ES-I3 (cell line): ENCODE measurements around the gene GPR83.
A peak's percentile ranks its signal among the peaks of the same experiment; 100 is the strongest.

Experiments
- H3K36me3 ChIP-seq: 2 replicates; pipeline ENCODE4 v1.6.1; 2013; ENCODE audit warnings: mild to moderate bottlenecking, low read length, control low read depth, moderate library complexity; ENCODE audit not compliant: insufficient read depth
- H3K4me1 ChIP-seq: 2 replicates; pipeline ENCODE4 v1.6.1; 2013; ENCODE audit warnings: mild to moderate bottlenecking, control low read depth, low read length; ENCODE audit not compliant: insufficient read depth
- H3K9ac ChIP-seq: 2 replicates; pipeline ENCODE4 v1.6.1; 2013; ENCODE audit warnings: low read depth, mild to moderate bottlenecking, low read length, moderate library complexity
- H3K9me3 ChIP-seq: 2 replicates; pipeline ENCODE4 v1.6.1; 2013; ENCODE audit warnings: mild to moderate bottlenecking, low read length, moderate library complexity; ENCODE audit not compliant: control insufficient read depth, insufficient read depth

Gene GPR83

GRCh38 chr11:94400839-94401772 lies at the start of gene GPR83:
TSS of gene GPR83 (minus strand) at chr11:94401419. CDS start at chr11:94401247, 172 bp downstream.
- Histone ChIP-seq H3K9me3 (no peaks in the 10 kb centered on the region), H3K9ac (peak within 1 kb of the TSS; percentile 81), H3K36me3 (no peaks in the 10 kb centered on the region), H3K4me1 (peaks cover 7% of the 10 kb centered on the region; the same call in 1 of the 2 replicates)

- no peaks in the 10 kb centered on the region; the same call in 1 of the 2 replicates for H3K36me3 ChIP-seq
- H3K9ac ChIP-seq: no peak overlapping the region
- no peaks in the 10 kb centered on the region for H3K4me1 ChIP-seq
- H3K9me3 ChIP-seq: no peaks in the 10 kb centered on the region
These were observed 48.8 kb upstream of the GPR83 start for GRCh38 chr11:94450048-94450447.

GRCh38 chr11:94449437-94449836 lies 48.2 kb upstream of the GPR83 start:
- no peaks in the 10 kb centered on the region; the same call in 1 of the 2 replicates for H3K36me3 ChIP-seq
- H3K4me1 ChIP-seq: no peaks in the 10 kb centered on the region
- no peaks in the 10 kb centered on the region for H3K9me3 ChIP-seq
- H3K9ac ChIP-seq: no peak overlapping the region

- Histone ChIP-seq H3K9ac (no peak overlapping the region), H3K36me3 (no peaks in the 10 kb centered on the region; the same call in 1 of the 2 replicates), H3K4me1 (no peaks in the 10 kb centered on the region), H3K9me3 (no peaks in the 10 kb centered on the region)
These were observed 47.8 kb upstream of the GPR83 start for GRCh38 chr11:94449029-94449428.

GRCh38 chr11:94447149-94447548 lies 45.9 kb upstream of the GPR83 start:
- Histone ChIP-seq H3K9ac (no peak overlapping the region), H3K9me3 (no peaks in the 10 kb centered on the region), H3K4me1 (no peaks in the 10 kb centered on the region), H3K36me3 (no peaks in the 10 kb centered on the region)

- Histone ChIP-seq H3K9me3 (no peaks in the 10 kb centered on the region), H3K36me3 (no peaks in the 10 kb centered on the region), H3K9ac (no peak overlapping the region), H3K4me1 (0 out of 2 replicates have a peak, but pooled peaks cover 3% of the 10 kb centered on the region)
These were observed 44.4 kb upstream of the GPR83 start for GRCh38 chr11:94445641-94446040.

GRCh38 chr11:94433049-94433448 lies 31.8 kb upstream of the GPR83 start:
- Histone ChIP-seq H3K9me3 (no peaks in the 10 kb centered on the region), H3K36me3 (0 out of 2 replicates have a peak, but pooled peaks cover 4% of the 10 kb centered on the region), H3K4me1 (peaks cover 15% of the 10 kb centered on the region; the same call in 1 of the 2 replicates), H3K9ac (no peak overlapping the region)

- Histone ChIP-seq H3K36me3 (no peaks in the 10 kb centered on the region), H3K9me3 (no peaks in the 10 kb centered on the region), H3K4me1 (no peaks in the 10 kb centered on the region), H3K9ac (no peak overlapping the region)
These were observed 23.4 kb upstream of the GPR83 start for GRCh38 chr11:94424662-94425061.

GRCh38 chr11:94424011-94424410 lies 22.8 kb upstream of the GPR83 start:
- H3K9ac ChIP-seq: no peak overlapping the region
- H3K4me1 ChIP-seq: no peaks in the 10 kb centered on the region
- no peaks in the 10 kb centered on the region for H3K9me3 ChIP-seq
- no peaks in the 10 kb centered on the region for H3K36me3 ChIP-seq

GRCh38 chr11:94423507-94423906 lies 22.3 kb upstream of the GPR83 start:
- Histone ChIP-seq H3K36me3 (no peaks in the 10 kb centered on the region), H3K4me1 (no peaks in the 10 kb centered on the region), H3K9ac (no peak overlapping the region), H3K9me3 (no peaks in the 10 kb centered on the region)

GRCh38 chr11:94418123-94418765 lies 17.0 kb upstream of the GPR83 start:
- Histone ChIP-seq H3K9me3 (no peaks in the 10 kb centered on the region), H3K9ac (no peak overlapping the region), H3K36me3 (no peaks in the 10 kb centered on the region), H3K4me1 (no peaks in the 10 kb centered on the region)

- Histone ChIP-seq H3K36me3 (no peaks in the 10 kb centered on the region), H3K9me3 (no peaks in the 10 kb centered on the region), H3K4me1 (no peaks in the 10 kb centered on the region), H3K9ac (no peak overlapping the region)
These were observed 16.3 kb upstream of the GPR83 start for GRCh38 chr11:94417386-94417987.

GRCh38 chr11:94405062-94405833 lies 4.0 kb upstream of the GPR83 start:
- Histone ChIP-seq H3K9me3 (no peaks in the 10 kb centered on the region), H3K36me3 (no peaks in the 10 kb centered on the region), H3K4me1 (peaks cover 7% of the 10 kb centered on the region; the same call in 1 of the 2 replicates), H3K9ac (no peak overlapping the region)

- Histone ChIP-seq H3K9me3 (no peaks in the 10 kb centered on the region), H3K36me3 (no peaks in the 10 kb centered on the region), H3K4me1 (peaks cover 7% of the 10 kb centered on the region; the same call in 1 of the 2 replicates), H3K9ac (no peak overlapping the region)
These were observed 1.1 kb upstream of the GPR83 start for GRCh38 chr11:94402355-94402754.
